B cell (primary cell): ENCODE results near the gene TMEM221. TPM values are rescaled to one million over a fixed set of nuclear protein-coding genes. Genes with fewer than 3 reads are reported as not detected.

Source experiments
- ATAC-seq: fragments of 200-7000 bp; cut with Tn5 transposase; one replicate; pipeline ENCODE4 v1.10.0; 2021; ENCODE audit warnings: low read depth, mild to moderate bottlenecking, moderate number of reproducible peaks, moderate library complexity
- CTCF ChIA-PET: fragments of 350-600 bp; sonication (Branson Sonifier 250); formaldehyde crosslinking; loops from one replicate; lab custom pipeline; 2021; ENCODE audit warnings: antibody characterized with exemption, inconsistent platforms; lab: Charles Lee
- POLR2A ChIA-PET: fragments of 350-600 bp; sonication (Branson Sonifier 250); formaldehyde crosslinking; loops from one replicate; lab custom pipeline; 2021; ENCODE audit warnings: antibody characterized with exemption; lab: Charles Lee
- DNase-seq: peaks from one replicate; pipeline ENCODE4 v3.0.0; 2013
- H2AFZ ChIP-seq: 2 replicates; pipeline ENCODE4 v1.6.1; 2012; ENCODE audit warnings: mild to moderate bottlenecking, low read depth, low read length; ENCODE audit not compliant: insufficient read depth, poor library complexity, severe bottlenecking
- H3K27ac ChIP-seq, 2 donors: 1 replicate in 1 of 2; 2 replicates in 1 of 2; pipeline ENCODE4 v1.5.1; 2012 to 2013; ENCODE audit warnings: low read length in 2 of 2, mild to moderate bottlenecking in 2 of 2, moderate library complexity in 1 of 2
- H3K27me3 ChIP-seq, 4 experiments: fragments of 200-600 bp in 1 of 4; sonication (generic) in 1 of 4; replicated peaks in 1 of 4; 1 replicate in 2 of 4; 2 replicates in 2 of 4; pipeline versions ENCODE4 v1.6.1 to v1.7.0; 2013 to 2016; ENCODE audit warnings: low read length in 3 of 4, mild to moderate bottlenecking in 2 of 4, mixed read lengths in 1 of 4, moderate library complexity in 1 of 4; ENCODE audit not compliant: insufficient read depth in 4 of 4, control insufficient read depth in 3 of 4; ENCODE audit errors: control extremely low read depth in 1 of 4
- H3K36me3 ChIP-seq, 2 experiments: replicated peaks in 1 of 2; 1 replicate in 1 of 2; 2 replicates in 1 of 2; pipeline versions ENCODE4 v1.6.1 to v1.7.1; 2013; ENCODE audit warnings: low read length in 1 of 2; ENCODE audit not compliant: insufficient read depth in 2 of 2, control insufficient read depth in 1 of 2; ENCODE audit errors: control extremely low read depth in 1 of 2, extremely low read depth in 1 of 2
- H3K4me1 ChIP-seq, 2 donors: fragments of 200-600 bp in 1 of 2; sonication (generic) in 1 of 2; 1 replicate in 1 of 2; 2 replicates in 1 of 2; pipeline versions ENCODE4 v1.5.1 to v1.6.1; 2013 to 2017; ENCODE audit warnings: low read length in 2 of 2; ENCODE audit not compliant: control insufficient read depth in 2 of 2, insufficient read depth in 2 of 2
- H3K4me2 ChIP-seq: replicated peaks from 2 replicates; pipeline ENCODE3; 2012; ENCODE audit warnings: mild to moderate bottlenecking, low read depth, low read length; ENCODE audit not compliant: poor library complexity, severe bottlenecking
- H3K4me3 ChIP-seq, 5 experiments: fragments of 200-600 bp in 1 of 5; sonication (generic) in 1 of 5; 1 replicate in 3 of 5; 2 replicates in 2 of 5; pipeline versions ENCODE4 v1.5.1 to v1.7.0; 2011 to 2016; ENCODE audit warnings: low read length in 4 of 5, mild to moderate bottlenecking in 4 of 5, low read depth in 2 of 5, control low read depth in 1 of 5, moderate library complexity in 1 of 5; ENCODE audit not compliant: insufficient read depth in 1 of 5; ENCODE audit errors: control extremely low read depth in 1 of 5, extremely low read depth in 1 of 5
- H3K79me2 ChIP-seq: fragments of 200-600 bp; sonication (generic); one replicate; pipeline ENCODE4 v1.6.0; 2016; ENCODE audit warnings: low read length; ENCODE audit not compliant: control insufficient read depth, insufficient read depth
- H3K9ac ChIP-seq: fragments of 200-600 bp; sonication (generic); 2 replicates; pipeline ENCODE4 v1.6.1; 2017; ENCODE audit warnings: mild to moderate bottlenecking, low read length, moderate library complexity
- H3K9me3 ChIP-seq, 3 donors: one replicate each; pipeline versions ENCODE4 v1.6.1 to v1.7.1; 2013; ENCODE audit warnings: low read length in 2 of 3; ENCODE audit not compliant: control insufficient read depth in 2 of 3, insufficient read depth in 1 of 3; ENCODE audit errors: control extremely low read depth in 1 of 3
- H4K20me1 ChIP-seq: 2 replicates; pipeline ENCODE4 v1.6.0; 2012; ENCODE audit warnings: mild to moderate bottlenecking, low read length; ENCODE audit not compliant: insufficient read depth, control insufficient read depth, poor library complexity, severe bottlenecking
- H3K27ac Mint-ChIP-seq: one replicate; pipeline ENCODE4 v1.8.0; 2021; ENCODE audit warnings: mixed read lengths
- H3K27me3 Mint-ChIP-seq: one replicate; pipeline ENCODE4 v1.8.0; 2021; ENCODE audit warnings: mixed read lengths
- H3K4me1 Mint-ChIP-seq: one replicate; pipeline ENCODE4 v1.8.0; 2021; ENCODE audit warnings: mixed read lengths
- H3K4me3 Mint-ChIP-seq: one replicate; pipeline ENCODE4 v1.8.0; 2021; ENCODE audit warnings: mixed read lengths
- H3K9me3 Mint-ChIP-seq: one replicate; pipeline ENCODE4 v1.8.0; 2022; ENCODE audit warnings: mixed read lengths; ENCODE audit not compliant: insufficient read depth
- EZH2 ChIP-seq: IDR thresholded peaks from 2 replicates; pipeline ENCODE4 v1.6.1; 2012; ENCODE audit warnings: borderline replicate concordance, low read depth, mild to moderate bottlenecking, moderate library complexity, low read length; ENCODE audit not compliant: insufficient read depth, poor library complexity, severe bottlenecking
- WGBS: methylation state at CpG from one replicate; pipeline ENCODE4 v1.1.5; 2013; ENCODE audit warnings: missing lambda C conversion rate; ENCODE audit not compliant: insufficient coverage; 5-methylcytosine and 5-hydroxymethylcytosine counted together
- intact Hi-C: fragments of 100-400 bp; cut with micrococcal nuclease; formaldehyde crosslinking; loops from one replicate; pipeline ENCODE4 v1.10.0; 2022
- polyA plus RNA-seq: library from polyadenylated mRNA; depleted of rRNA; stranded (reverse); fragments of >200 nt; gene quantifications from 2 replicates; pipeline ENCODE4 v1.2.3, GENCODE V29; 2012
- total RNA-seq, 2 donors: library from RNA; stranded (reverse); fragments of 120-200 nt in 1 of 2; gene quantifications; 1 replicate in 1 of 2; 2 replicates in 1 of 2; pipeline versions ENCODE4 v1.2.3 to v1.2.4, GENCODE V29; 2013 to 2022
- TF ChIP-seq, protein P1 (sequence below): fragments of 200-600 bp; IDR thresholded peaks from one replicate; pipeline ENCODE4 v1.8.0; 2022; ENCODE audit warnings: antibody characterized with exemption, mild to moderate bottlenecking

The TMEM221 gene
- total and polyA plus RNA-seq, 2 donors (not counting 1 experiment from before 2014, with no cell fraction given), result not detected

DNA sequence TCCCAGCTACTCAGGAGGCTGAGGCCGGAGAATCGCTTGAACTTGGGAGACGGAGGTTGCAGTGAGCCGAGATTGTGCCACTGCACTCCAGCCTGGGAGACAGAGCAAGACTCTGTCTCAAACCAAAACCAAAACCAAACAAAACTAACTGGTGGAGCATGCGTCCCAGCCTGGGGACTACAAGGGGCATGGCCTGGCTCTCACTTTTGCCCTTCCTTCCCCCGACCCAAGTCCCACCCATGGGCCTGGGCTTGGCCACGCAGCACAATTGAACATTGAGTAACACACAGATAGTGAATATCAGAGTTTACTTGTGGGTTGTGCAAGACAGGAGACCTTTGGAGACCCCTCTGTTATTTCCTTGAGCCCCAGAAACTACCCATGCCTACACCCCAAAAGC lies 13.2 kb downstream of the TMEM221 start:
- ATAC-seq (no peak), DNase-seq (no peak)
- intact Hi-C loops, result no loop called here
- Mint-ChIP-seq H3K9me3 (no peaks in the 10 kb centered on the region), H3K4me1 (no peaks in the 10 kb centered on the region), H3K4me3 (no peak overlapping the region), H3K27me3 (no peaks in the 10 kb centered on the region), H3K27ac (no peak overlapping the region)
- TF ChIP-seq, protein P1, sequence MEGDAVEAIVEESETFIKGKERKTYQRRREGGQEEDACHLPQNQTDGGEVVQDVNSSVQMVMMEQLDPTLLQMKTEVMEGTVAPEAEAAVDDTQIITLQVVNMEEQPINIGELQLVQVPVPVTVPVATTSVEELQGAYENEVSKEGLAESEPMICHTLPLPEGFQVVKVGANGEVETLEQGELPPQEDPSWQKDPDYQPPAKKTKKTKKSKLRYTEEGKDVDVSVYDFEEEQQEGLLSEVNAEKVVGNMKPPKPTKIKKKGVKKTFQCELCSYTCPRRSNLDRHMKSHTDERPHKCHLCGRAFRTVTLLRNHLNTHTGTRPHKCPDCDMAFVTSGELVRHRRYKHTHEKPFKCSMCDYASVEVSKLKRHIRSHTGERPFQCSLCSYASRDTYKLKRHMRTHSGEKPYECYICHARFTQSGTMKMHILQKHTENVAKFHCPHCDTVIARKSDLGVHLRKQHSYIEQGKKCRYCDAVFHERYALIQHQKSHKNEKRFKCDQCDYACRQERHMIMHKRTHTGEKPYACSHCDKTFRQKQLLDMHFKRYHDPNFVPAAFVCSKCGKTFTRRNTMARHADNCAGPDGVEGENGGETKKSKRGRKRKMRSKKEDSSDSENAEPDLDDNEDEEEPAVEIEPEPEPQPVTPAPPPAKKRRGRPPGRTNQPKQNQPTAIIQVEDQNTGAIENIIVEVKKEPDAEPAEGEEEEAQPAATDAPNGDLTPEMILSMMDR, result no peak
- no peak for TF ChIP-seq EZH2
- Histone ChIP-seq H3K4me1 (no peaks in the 10 kb centered on the region), H2AFZ (no peak overlapping the region), H3K36me3 (no peaks in the 10 kb centered on the region), H3K9ac (no peak overlapping the region), H3K9me3 (peaks cover 0 to 10% (median 0%) of the 10 kb centered on the region in 3 donors), H3K27ac (no peak overlapping the region), H3K4me2 (no peak overlapping the region), H3K4me3 (no peak overlapping the region), H3K27me3 (no peaks in the 10 kb centered on the region), H3K79me2 (no peaks in the 10 kb centered on the region), H4K20me1 (no peaks in the 10 kb centered on the region)
- ChIA-PET CTCF (no interaction called here), POLR2A (no interaction called here)
- 91% methylated on average over 6 of the region's 7 CpGs for WGBS

DNA sequence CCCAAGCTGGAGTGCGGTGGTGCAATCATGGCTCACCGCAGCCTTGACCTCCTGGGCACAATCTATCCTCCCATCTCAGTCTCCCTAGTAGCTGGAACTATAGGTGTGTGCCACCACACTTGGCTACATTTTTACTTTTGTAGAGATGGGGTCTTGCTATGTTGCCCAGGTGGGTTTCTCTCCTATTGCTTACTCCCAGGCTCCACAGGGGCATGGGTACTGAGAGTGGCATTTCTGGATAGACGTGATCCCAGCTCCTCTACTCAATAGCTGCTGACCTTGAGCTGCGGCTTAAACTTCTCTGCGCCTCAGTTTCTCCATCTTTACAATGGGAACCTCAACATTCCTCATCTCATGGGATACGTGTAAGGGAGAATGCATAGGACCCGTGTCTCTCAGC lies 17.1 kb downstream of the TMEM221 start:
- CTCF ChIA-PET, result interaction anchor here (0.8 kb wide), 1 partner anchor 34 kb away, joined by 3 read pairs; no protein-coding TSS in a partner anchor
- no peaks in the 10 kb centered on the region for H3K4me1 Mint-ChIP-seq

More for the DNA sequence above, 17.1 kb downstream of the TMEM221 start:
- Histone ChIP-seq H3K4me1 (no peaks in the 10 kb centered on the region), H3K79me2 (no peaks in the 10 kb centered on the region), H3K4me2 (no peak overlapping the region), H3K36me3 (no peaks in the 10 kb centered on the region), H3K4me3 (no peak overlapping the region), H4K20me1 (no peaks in the 10 kb centered on the region), H3K27me3 (no peaks in the 10 kb centered on the region), H3K9me3 (peaks cover 0 to 7% (median 0%) of the 10 kb centered on the region in 3 donors), H3K9ac (no peak overlapping the region), H3K27ac (no peak overlapping the region), H2AFZ (no peak overlapping the region)
- POLR2A ChIA-PET, result interaction anchor here (0.6 kb wide), 1 partner anchor 488 kb away, joined by 7 read pairs; no protein-coding TSS in a partner anchor
- H3K27ac Mint-ChIP-seq, result no peak overlapping the region
- H3K4me3 Mint-ChIP-seq, result no peak overlapping the region
- TF ChIP-seq EZH2, result no peak
- TF ChIP-seq, protein P1, result no peak
- 80% methylated on average over 2 of the region's 7 CpGs for WGBS
- H3K27me3 Mint-ChIP-seq, result no peaks in the 10 kb centered on the region
- no peak for DNase-seq
- intact Hi-C loops, result no loop called here
- H3K9me3 Mint-ChIP-seq, result no peaks in the 10 kb centered on the region
- no peak for ATAC-seq
